ENCODE results near the gene NRXN3.

Gene NRXN3

GRCh38 chr14:78175412-78175811, 5.2 kb downstream of the NRXN3 start:
- DNase-seq, result no peak

- DNase-seq, result no peak
These were observed 7.9 kb downstream of the NRXN3 start for GRCh38 chr14:78178071-78178470.

GRCh38 chr14:78178971-78179370, 8.8 kb downstream of the NRXN3 start:
- no peak for DNase-seq

- no peak for DNase-seq
These were observed 11.1 kb downstream of the NRXN3 start for GRCh38 chr14:78181270-78181669.

GRCh38 chr14:78182722-78183121, 12.5 kb downstream of the NRXN3 start:
- no peak for DNase-seq

- DNase-seq, result no peak
These were observed 14.0 kb downstream of the NRXN3 start for GRCh38 chr14:78184157-78184556.

GRCh38 chr14:78186277-78186676, 16.1 kb downstream of the NRXN3 start:
- DNase-seq, result no peak

- no peak for DNase-seq
These were observed 18.7 kb downstream of the NRXN3 start for GRCh38 chr14:78188882-78189281.

- no peak for DNase-seq
These were observed 25.3 kb downstream of the NRXN3 start for GRCh38 chr14:78195431-78195830.

GRCh38 chr14:78196323-78196722, 26.1 kb downstream of the NRXN3 start:
- no peak for DNase-seq

GRCh38 chr14:78197051-78197450, 26.9 kb downstream of the NRXN3 start:
- no peak for DNase-seq

GRCh38 chr14:78202163-78202562, 32.0 kb downstream of the NRXN3 start:
- DNase-seq, result peak in 1 of 5 experiments; percentile 8

GRCh38 chr14:78202976-78203375, 32.8 kb downstream of the NRXN3 start:
- DNase-seq, result no peak

- DNase-seq, result no peak
These were observed 37.2 kb downstream of the NRXN3 start for GRCh38 chr14:78207414-78207813.

- no peak for DNase-seq
These were observed 50.1 kb downstream of the NRXN3 start for GRCh38 chr14:78220273-78220672.

- DNase-seq, result no peak
These were observed 52.6 kb downstream of the NRXN3 start for GRCh38 chr14:78222746-78223145.

GRCh38 chr14:78227248-78228077, 57.3 kb downstream of the NRXN3 start:
- no peak for DNase-seq

GRCh38 chr14:78228702-78229327, 58.6 kb downstream of the NRXN3 start:
- no peak for DNase-seq

GRCh38 chr14:78232231-78233000, 62.2 kb downstream of the NRXN3 start:
- DNase-seq, result no peak

GRCh38 chr14:78238141-78238540, 68.0 kb downstream of the NRXN3 start:
- DNase-seq, result no peak

- DNase-seq, result no peak
These were observed 70.4 kb downstream of the NRXN3 start for GRCh38 chr14:78240567-78240966.

- no peak for DNase-seq
These were observed 71.9 kb downstream of the NRXN3 start for GRCh38 chr14:78242086-78242485.

GRCh38 chr14:78243187-78243586, 73.0 kb downstream of the NRXN3 start:
- no peak for DNase-seq

- DNase-seq, result no peak
These were observed 75.1 kb downstream of the NRXN3 start for GRCh38 chr14:78245238-78245637.
